Loucy (cell line): Measurements from ENCODE around the gene PTCD1.

Experiments used
- CTCF ChIP-seq: fragments of 200-600 bp; sonication (generic); conservative IDR thresholded peaks from 2 replicates; pipeline ENCODE4 v1.5.1; 2014; ENCODE audit warnings: mild to moderate bottlenecking, antibody characterized with exemption, low read length
- EZH2phosphoT487 ChIP-seq: fragments of 200-600 bp; IDR thresholded peaks from 2 replicates; pipeline ENCODE4 v1.6.1; 2018; ENCODE audit warnings: antibody characterized with exemption, mild to moderate bottlenecking, moderate library complexity, borderline replicate concordance

GRCh38 chr7:99461221-99461620 is 22.6 kb upstream of the PTCD1 start:
- TF ChIP-seq CTCF (peak; percentile 20; the same call in 1 of the 2 replicates), EZH2phosphoT487 (no peak)
